Mesendoderm (in vitro differentiated cells): ENCODE data around the gene METTL24.
"Not testable (repeated sequence)": the region's sequence is repeated elsewhere in the genome, so short reads cannot be mapped to it uniquely, and the experiment has no call there.

Experiments
- DNase-seq: peaks from one replicate; pipeline ENCODE4 v3.0.0; 2013
- H2AK5ac ChIP-seq: 2 replicates; pipeline ENCODE4 v1.6.1; 2013; ENCODE audit warnings: low read length, inconsistent platforms
- H2BK120ac ChIP-seq: 2 replicates; pipeline ENCODE4 v1.6.1; 2013; ENCODE audit warnings: low read depth, mild to moderate bottlenecking, low read length, moderate library complexity, mixed read lengths
- H2BK15ac ChIP-seq: replicated peaks from 2 replicates; pipeline ENCODE4 v1.6.1; 2013; ENCODE audit warnings: low read depth, mild to moderate bottlenecking, moderate library complexity
- H2BK5ac ChIP-seq: 2 replicates; pipeline ENCODE4 v1.6.1; 2013; ENCODE audit warnings: low read length, inconsistent platforms
- H3K18ac ChIP-seq: 2 replicates; pipeline ENCODE4 v1.6.1; 2013; ENCODE audit warnings: mild to moderate bottlenecking, low read length, mixed read lengths
- H3K23ac ChIP-seq: one replicate; pipeline ENCODE4 v1.6.1; 2013; ENCODE audit warnings: low read length
- H3K27ac ChIP-seq: 2 replicates; pipeline ENCODE4 v1.5.1; 2013; ENCODE audit warnings: low read depth, mild to moderate bottlenecking, inconsistent platforms, low read length, moderate library complexity
- H3K27me3 ChIP-seq: 2 replicates; pipeline ENCODE4 v1.6.1; 2013; ENCODE audit warnings: low read length, control low read depth, mild to moderate bottlenecking, inconsistent platforms; ENCODE audit not compliant: insufficient read depth, poor library complexity
- H3K36me3 ChIP-seq: 2 replicates; pipeline ENCODE4 v1.6.1; 2013; ENCODE audit warnings: low read length, inconsistent platforms; ENCODE audit not compliant: control insufficient read depth, insufficient read depth
- H3K4ac ChIP-seq: one replicate; pipeline ENCODE4 v1.6.1; 2013; ENCODE audit warnings: low read depth, mild to moderate bottlenecking, low read length, moderate library complexity
- H3K4me1 ChIP-seq: 2 replicates; pipeline ENCODE4 v1.6.1; 2013; ENCODE audit warnings: low read depth, low read length, inconsistent platforms; ENCODE audit not compliant: control insufficient read depth
- H3K4me2 ChIP-seq: 2 replicates; pipeline ENCODE4 v1.6.1; 2013; ENCODE audit warnings: low read length
- H3K4me3 ChIP-seq: 2 replicates; pipeline ENCODE4 v1.5.1; 2013; ENCODE audit warnings: mild to moderate bottlenecking, low read length
- H3K56ac ChIP-seq: one replicate; pipeline ENCODE4 v1.6.1; 2013; ENCODE audit warnings: low read length
- H3K79me1 ChIP-seq: 2 replicates; pipeline ENCODE4 v1.6.1; 2013; ENCODE audit warnings: low read length, inconsistent platforms
- H3K79me2 ChIP-seq: 2 replicates; pipeline ENCODE4 v1.6.1; 2013; ENCODE audit warnings: mild to moderate bottlenecking, low read length; ENCODE audit not compliant: control insufficient read depth, insufficient read depth
- H3K9ac ChIP-seq: 2 replicates; pipeline ENCODE4 v1.6.1; 2013; ENCODE audit warnings: low read length, inconsistent platforms
- H4K5ac ChIP-seq: one replicate; pipeline ENCODE4 v1.6.1; 2013; ENCODE audit warnings: low read length
- H4K8ac ChIP-seq: one replicate; pipeline ENCODE4 v1.6.1; 2013; ENCODE audit warnings: low read depth, mild to moderate bottlenecking, control low read depth, low read length, moderate library complexity
- WGBS: extraction: QIAGEN DNeasy Blood & Tissue Kit; methylation state at CpG from one replicate; pipeline ENCODE4 v1.1.7; 2013; ENCODE audit warnings: low lambda C conversion rate, missing lambda C conversion rate; ENCODE audit not compliant: insufficient coverage; ENCODE audit errors: extremely low coverage; 5-methylcytosine and 5-hydroxymethylcytosine counted together

The METTL24 gene

GRCh38 chr6:110307368-110307767 lies 50.8 kb downstream of the METTL24 start:
- Histone ChIP-seq H3K27ac (no peak overlapping the region), H4K8ac (no peak overlapping the region), H3K4me1 (no peaks in the 10 kb centered on the region), H2BK120ac (no peak overlapping the region), H3K4me3 (no peak overlapping the region), H3K18ac (no peak overlapping the region), H3K36me3 (no peaks in the 10 kb centered on the region), H3K56ac (no peak overlapping the region), H3K79me1 (no peaks in the 10 kb centered on the region), H3K79me2 (no peaks in the 10 kb centered on the region), H2AK5ac (no peak overlapping the region), H3K27me3 (no peaks in the 10 kb centered on the region), H2BK15ac (no peak overlapping the region), H3K23ac (no peak overlapping the region), H3K9ac (no peak overlapping the region), H2BK5ac (no peak overlapping the region), H3K4me2 (no peak overlapping the region), H3K4ac (no peak overlapping the region), H4K5ac (no peak overlapping the region)
- no CpG with 5 or more reads among the region's 2 CpGs for WGBS
- no peak for DNase-seq

GRCh38 chr6:110305832-110306231 lies 52.3 kb downstream of the METTL24 start:
- not testable (repeated sequence) for H4K8ac ChIP-seq, H3K4ac ChIP-seq, H3K27me3 ChIP-seq, H3K27ac ChIP-seq, H2BK5ac ChIP-seq, H3K36me3 ChIP-seq, H3K56ac ChIP-seq, H2BK15ac ChIP-seq, H3K4me3 ChIP-seq, H3K9ac ChIP-seq, H3K4me2 ChIP-seq, DNase-seq, H3K4me1 ChIP-seq, H3K23ac ChIP-seq, H3K79me1 ChIP-seq, H2BK120ac ChIP-seq, H3K79me2 ChIP-seq, H4K5ac ChIP-seq, H2AK5ac ChIP-seq, H3K18ac ChIP-seq
- WGBS, result no CpG with 5 or more reads among the region's 2 CpGs

- not testable (repeated sequence) for H3K27ac ChIP-seq, H4K5ac ChIP-seq, H3K79me1 ChIP-seq, DNase-seq, H3K4me3 ChIP-seq, H3K56ac ChIP-seq, H2BK15ac ChIP-seq, H3K23ac ChIP-seq, H3K18ac ChIP-seq, H3K4me2 ChIP-seq, H2BK120ac ChIP-seq, H3K27me3 ChIP-seq, H3K79me2 ChIP-seq, H2AK5ac ChIP-seq, H3K9ac ChIP-seq, H3K4ac ChIP-seq, H4K8ac ChIP-seq, H3K4me1 ChIP-seq, H3K36me3 ChIP-seq, H2BK5ac ChIP-seq
- no CpG with 5 or more reads among the region's 6 CpGs for WGBS
These were observed 54.5 kb downstream of the METTL24 start for GRCh38 chr6:110303692-110304091.

- no peaks in the 10 kb centered on the region for H3K27me3 ChIP-seq
- H4K8ac ChIP-seq, result no peak overlapping the region
- H3K23ac ChIP-seq, result no peak overlapping the region
- no peak overlapping the region for H3K9ac ChIP-seq
- no peak overlapping the region for H2AK5ac ChIP-seq
- H3K79me1 ChIP-seq, result no peaks in the 10 kb centered on the region
- H3K4me3 ChIP-seq, result no peak overlapping the region
- no peak overlapping the region for H2BK15ac ChIP-seq
- H3K18ac ChIP-seq, result no peak overlapping the region
- H3K56ac ChIP-seq, result no peak overlapping the region
- no peak overlapping the region for H2BK120ac ChIP-seq
- no peak overlapping the region for H2BK5ac ChIP-seq
- no peaks in the 10 kb centered on the region for H3K79me2 ChIP-seq
- H3K4me2 ChIP-seq, result no peak overlapping the region
- no CpG with 5 or more reads among the region's 5 CpGs for WGBS
- H4K5ac ChIP-seq, result no peak overlapping the region
- H3K36me3 ChIP-seq, result no peaks in the 10 kb centered on the region
- no peak overlapping the region for H3K4ac ChIP-seq
- no peaks in the 10 kb centered on the region for H3K4me1 ChIP-seq
- H3K27ac ChIP-seq, result no peak overlapping the region
- DNase-seq, result no peak
These were observed 59.2 kb downstream of the METTL24 start for GRCh38 chr6:110298916-110299315.

- Histone ChIP-seq H3K27ac (no peak overlapping the region), H3K4ac (no peak overlapping the region), H3K36me3 (no peaks in the 10 kb centered on the region), H3K4me2 (no peak overlapping the region), H3K18ac (no peak overlapping the region), H3K4me3 (no peak overlapping the region), H3K23ac (no peak overlapping the region), H2BK120ac (no peak overlapping the region), H4K8ac (no peak overlapping the region), H3K27me3 (no peaks in the 10 kb centered on the region), H4K5ac (no peak overlapping the region), H2BK15ac (no peak overlapping the region), H3K56ac (no peak overlapping the region), H2AK5ac (no peak overlapping the region), H3K9ac (no peak overlapping the region), H3K79me2 (no peaks in the 10 kb centered on the region), H3K4me1 (no peaks in the 10 kb centered on the region), H3K79me1 (no peaks in the 10 kb centered on the region), H2BK5ac (no peak overlapping the region)
- no peak for DNase-seq
- no CpG with 5 or more reads among the region's 2 CpGs for WGBS
These were observed 59.7 kb downstream of the METTL24 start for GRCh38 chr6:110298411-110298810.

- Histone ChIP-seq H3K56ac (no peak overlapping the region), H3K27ac (no peak overlapping the region), H3K4ac (no peak overlapping the region), H2BK120ac (no peak overlapping the region), H3K4me2 (no peak overlapping the region), H3K79me1 (no peaks in the 10 kb centered on the region), H3K4me1 (no peaks in the 10 kb centered on the region), H3K36me3 (no peaks in the 10 kb centered on the region), H3K18ac (no peak overlapping the region), H4K8ac (no peak overlapping the region), H3K9ac (no peak overlapping the region), H2BK15ac (no peak overlapping the region), H2AK5ac (no peak overlapping the region), H4K5ac (no peak overlapping the region), H3K4me3 (no peak overlapping the region), H3K79me2 (no peaks in the 10 kb centered on the region), H3K27me3 (no peaks in the 10 kb centered on the region), H2BK5ac (no peak overlapping the region), H3K23ac (no peak overlapping the region)
- no peak for DNase-seq
- no CpG with 5 or more reads among the region's 11 CpGs for WGBS
These were observed 61.7 kb downstream of the METTL24 start for GRCh38 chr6:110296241-110297025.
